Mucosa of rectum (tissue), 2 donors: ENCODE results near the gene TSPO2.
A peak's percentile ranks its signal among the peaks of the same experiment; 100 is the strongest.

Source experiments
- H3K27ac ChIP-seq, 2 donors: one replicate each; pipeline ENCODE4 v1.7.0; 2013; ENCODE audit warnings: inconsistent platforms in 2 of 2, low read depth in 2 of 2, low read length in 2 of 2
- H3K27me3 ChIP-seq, 2 donors: one replicate each; pipeline ENCODE4 v1.7.0; 2013; ENCODE audit warnings: low read length in 2 of 2; ENCODE audit not compliant: control insufficient read depth in 2 of 2, insufficient read depth in 2 of 2
- H3K36me3 ChIP-seq, 2 donors: one replicate each; pipeline ENCODE4 v1.7.0; 2013; ENCODE audit warnings: low read length in 2 of 2; ENCODE audit not compliant: control insufficient read depth in 2 of 2, insufficient read depth in 2 of 2
- H3K4me1 ChIP-seq, 2 donors: one replicate each; pipeline ENCODE4 v1.7.0; 2013; ENCODE audit warnings: low read length in 2 of 2, mild to moderate bottlenecking in 1 of 2; ENCODE audit not compliant: control insufficient read depth in 2 of 2, insufficient read depth in 2 of 2
- H3K4me3 ChIP-seq, 2 donors: one replicate each; pipeline ENCODE4 v1.7.0; 2013; ENCODE audit warnings: low read length in 2 of 2
- H3K9ac ChIP-seq, 2 donors: one replicate each; pipeline ENCODE4 v1.7.0; 2013; ENCODE audit warnings: low read length in 2 of 2, low read depth in 1 of 2, mild to moderate bottlenecking in 1 of 2
- H3K9me3 ChIP-seq, 2 donors: one replicate each; pipeline ENCODE4 v1.7.0; 2013; ENCODE audit warnings: low read length in 2 of 2; ENCODE audit not compliant: control insufficient read depth in 2 of 2
- donor health status: healthy.
- donor health status: Normal muscosa, but diverticular disease.

TSPO2 gene

GRCh38 chr6:41049521-41049920, 7.3 kb downstream of the TSPO2 start:
- no peaks in the 10 kb centered on the region for H3K36me3 ChIP-seq
- no peaks in the 10 kb centered on the region for H3K27me3 ChIP-seq
- no peak overlapping the region for H3K27ac ChIP-seq
- H3K4me1 ChIP-seq: no peaks in the 10 kb centered on the region
- H3K4me3 ChIP-seq: no peak overlapping the region
- H3K9ac ChIP-seq: no peak overlapping the region
- H3K9me3 ChIP-seq: no peaks in the 10 kb centered on the region

GRCh38 chr6:41049955-41050354, 7.7 kb downstream of the TSPO2 start:
- Histone ChIP-seq H3K9ac (no peak overlapping the region), H3K9me3 (no peaks in the 10 kb centered on the region), H3K4me3 (no peak overlapping the region), H3K4me1 (no peaks in the 10 kb centered on the region), H3K27me3 (no peaks in the 10 kb centered on the region), H3K27ac (no peak overlapping the region), H3K36me3 (no peaks in the 10 kb centered on the region)

- no peak overlapping the region for H3K27ac ChIP-seq
- H3K4me1 ChIP-seq: no peaks in the 10 kb centered on the region
- H3K27me3 ChIP-seq: no peaks in the 10 kb centered on the region
- no peak overlapping the region for H3K4me3 ChIP-seq
- no peak overlapping the region for H3K9ac ChIP-seq
- H3K9me3 ChIP-seq: no peaks in the 10 kb centered on the region
- no peaks in the 10 kb centered on the region for H3K36me3 ChIP-seq
Observed at GRCh38 chr6:41050536-41050935, 8.3 kb downstream of the TSPO2 start.

DNA sequence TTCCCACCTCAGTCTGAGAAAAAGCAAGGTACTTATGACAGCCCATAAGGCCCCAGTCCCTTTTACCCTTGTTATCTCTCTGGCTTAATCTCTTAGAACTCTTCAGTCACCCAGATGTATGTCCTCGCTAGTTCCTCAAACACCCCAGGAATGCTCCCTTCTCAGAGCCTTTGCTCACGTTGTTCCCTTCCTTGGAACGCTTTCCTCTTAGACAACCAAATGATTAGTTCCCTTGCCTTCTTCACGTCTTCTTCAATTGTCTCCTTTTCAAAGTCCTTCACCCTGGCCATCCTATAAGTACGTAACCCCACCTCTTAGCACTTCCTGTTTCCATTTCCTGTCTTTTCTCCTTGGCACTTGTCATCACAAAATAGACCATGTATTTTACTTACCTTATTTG, 9.6 kb downstream of the TSPO2 start:
- no peaks in the 10 kb centered on the region for H3K27me3 ChIP-seq
- peak overlapping the region in 1 of 2 donors; percentile 5 for H3K27ac ChIP-seq
- no peak overlapping the region for H3K4me3 ChIP-seq
- H3K36me3 ChIP-seq: no peaks in the 10 kb centered on the region
- no peak overlapping the region for H3K9ac ChIP-seq
- H3K9me3 ChIP-seq: no peaks in the 10 kb centered on the region
- H3K4me1 ChIP-seq: no peaks in the 10 kb centered on the region

- Histone ChIP-seq H3K36me3 (no peaks in the 10 kb centered on the region), H3K4me1 (no peaks in the 10 kb centered on the region), H3K27ac (no peak within 1 kb of the TSS), H3K9ac (no peak within 1 kb of the TSS), H3K9me3 (no peaks in the 10 kb centered on the region), H3K4me3 (no peak within 1 kb of the TSS), H3K27me3 (no peaks in the 10 kb centered on the region)
Observed at GRCh38 chr6:41053041-41053440, 10.8 kb downstream of the TSPO2 start, which contains the start of gene APOBEC2. Gene APOBEC2, plus strand, starts transcription at chr6:41053202. Its CDS starts 146 bp downstream, at chr6:41053348.

DNA sequence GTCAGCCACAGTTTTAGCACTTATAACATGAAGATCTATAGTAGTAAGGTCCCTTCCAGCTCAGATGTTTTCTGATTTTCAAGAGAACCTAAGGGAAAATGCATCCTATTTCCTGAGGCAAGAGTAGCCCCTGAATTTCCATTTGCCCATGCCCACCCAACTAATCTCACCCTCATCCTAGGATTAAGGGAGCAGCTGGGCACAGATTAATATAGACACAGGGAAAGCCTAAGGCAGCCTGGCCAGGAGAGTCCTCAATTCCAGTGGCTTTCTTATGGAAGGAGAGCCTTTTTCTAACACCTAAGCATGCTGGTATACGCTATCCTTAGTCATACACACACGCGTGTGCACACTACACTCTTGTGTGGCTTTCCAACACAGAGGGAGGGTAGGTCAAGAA, 12.2 kb downstream of the TSPO2 start:
- no peak overlapping the region for H3K4me3 ChIP-seq
- no peaks in the 10 kb centered on the region for H3K9me3 ChIP-seq
- no peaks in the 10 kb centered on the region for H3K27me3 ChIP-seq
- no peak overlapping the region for H3K9ac ChIP-seq
- H3K27ac ChIP-seq: no peak overlapping the region
- H3K4me1 ChIP-seq: no peaks in the 10 kb centered on the region
- no peaks in the 10 kb centered on the region for H3K36me3 ChIP-seq

DNA sequence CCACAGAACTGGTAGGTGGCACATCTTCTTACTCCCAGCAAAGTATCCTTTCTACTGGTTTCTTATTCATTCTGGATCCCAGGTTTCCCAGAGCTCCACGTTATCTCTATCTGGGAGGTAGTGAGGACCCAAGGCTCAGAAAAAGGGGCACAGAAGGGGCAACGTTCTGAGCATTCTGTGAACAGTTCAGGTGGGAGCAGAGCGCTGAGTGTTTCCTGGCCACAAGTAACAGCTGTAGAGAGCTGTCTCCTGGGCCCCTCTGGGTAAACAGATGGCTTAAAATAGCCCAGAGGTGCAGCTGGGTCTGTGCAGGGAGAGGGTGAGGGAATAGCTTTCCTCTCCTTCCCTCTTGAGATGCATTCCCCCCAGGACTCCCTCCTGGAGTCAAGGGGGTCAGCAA, 12.9 kb downstream of the TSPO2 start:
- Histone ChIP-seq H3K4me1 (no peaks in the 10 kb centered on the region), H3K36me3 (no peaks in the 10 kb centered on the region), H3K9me3 (no peaks in the 10 kb centered on the region), H3K9ac (no peak overlapping the region), H3K27me3 (no peaks in the 10 kb centered on the region), H3K27ac (no peak overlapping the region), H3K4me3 (no peak overlapping the region)

GRCh38 chr6:41056768-41057490, 14.7 kb downstream of the TSPO2 start:
- Histone ChIP-seq H3K27me3 (no peaks in the 10 kb centered on the region), H3K9ac (no peak overlapping the region), H3K4me3 (no peak overlapping the region), H3K9me3 (no peaks in the 10 kb centered on the region), H3K27ac (no peak overlapping the region), H3K4me1 (no peaks in the 10 kb centered on the region), H3K36me3 (peaks cover 5 to 7% of the 10 kb centered on the region in 2 donors)

- peaks cover 5 to 8% of the 10 kb centered on the region in 2 donors for H3K36me3 ChIP-seq
- no peaks in the 10 kb centered on the region for H3K27me3 ChIP-seq
- no peak overlapping the region for H3K27ac ChIP-seq
- no peak overlapping the region for H3K4me3 ChIP-seq
- H3K9ac ChIP-seq: no peak overlapping the region
- H3K9me3 ChIP-seq: no peaks in the 10 kb centered on the region
- H3K4me1 ChIP-seq: no peaks in the 10 kb centered on the region
Observed at GRCh38 chr6:41058783-41059181, 16.5 kb downstream of the TSPO2 start.

DNA sequence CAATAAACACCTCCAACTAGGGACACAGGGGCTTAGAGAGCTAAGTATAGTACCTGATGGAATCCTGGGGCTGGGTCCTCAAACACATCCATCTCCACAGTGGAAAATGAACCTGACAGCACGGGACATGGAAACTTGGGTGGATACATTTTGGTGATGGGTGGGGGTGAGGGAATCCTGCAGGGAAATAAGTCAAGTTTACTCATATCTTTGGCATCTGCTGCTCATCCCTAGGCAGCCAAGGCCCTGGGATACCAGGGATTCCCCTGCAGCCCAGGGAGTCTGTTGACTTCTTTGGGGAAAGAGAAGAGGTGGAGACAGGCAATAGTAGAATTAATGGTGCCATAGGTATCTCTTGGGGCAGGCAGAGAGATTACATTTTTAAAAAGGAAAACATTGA, 17.3 kb downstream of the TSPO2 start:
- Histone ChIP-seq H3K4me1 (peaks cover 0 to 7% of the 10 kb centered on the region in 2 donors), H3K9me3 (no peaks in the 10 kb centered on the region), H3K27ac (no peak overlapping the region), H3K27me3 (no peaks in the 10 kb centered on the region), H3K4me3 (no peak overlapping the region), H3K9ac (no peak overlapping the region), H3K36me3 (peaks cover 5 to 8% of the 10 kb centered on the region in 2 donors)
